Measurements from ENCODE around the gene FAM241A.

FAM241A gene

DNA sequence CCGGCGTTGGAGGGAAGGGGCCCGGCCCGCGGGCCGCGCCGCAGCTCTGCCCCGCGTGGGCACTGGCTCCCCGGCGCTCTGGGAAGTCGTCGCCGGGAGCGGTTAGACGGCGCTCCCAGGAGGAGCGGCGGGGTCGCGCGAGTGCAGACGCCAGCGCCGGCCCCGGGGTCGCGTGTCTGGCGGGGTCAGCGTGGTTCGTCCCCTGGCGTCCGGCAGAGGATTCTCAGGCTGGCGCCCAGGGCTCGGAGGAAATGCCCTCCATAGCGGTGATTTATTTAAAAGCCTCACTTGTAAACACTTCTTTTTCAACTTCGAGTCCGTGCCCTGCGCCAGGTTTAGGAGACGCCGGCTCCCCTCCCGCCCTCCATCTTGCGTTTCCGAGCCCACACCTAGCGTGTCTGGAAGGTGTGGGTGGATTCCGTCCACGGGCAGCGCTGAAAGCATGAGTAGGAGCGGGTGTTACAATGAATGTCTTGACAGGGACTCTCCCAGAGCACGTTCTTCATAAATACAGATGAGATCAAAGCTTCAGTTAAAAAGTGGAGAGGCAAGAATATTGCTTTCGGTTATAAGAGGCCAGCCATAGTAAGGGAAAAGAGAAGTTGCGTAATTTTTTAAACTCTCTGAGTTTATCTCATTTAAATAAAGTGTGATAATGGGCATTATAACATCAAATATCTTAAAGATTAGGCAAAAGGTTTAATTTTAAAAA is 692 bp downstream of the FAM241A start:
- H3K4me3 ChIP-seq (ENCODE audit: low read length, poor library complexity, severe bottlenecking) = peak overlapping the region; percentile 90
- H3K27me3 ChIP-seq (ENCODE audit: insufficient read depth, low read length, poor library complexity, severe bottlenecking) = no peaks in the 10 kb centered on the region
- no peaks in the 10 kb centered on the region for H4K20me1 ChIP-seq (ENCODE audit: insufficient read depth, low read length, poor library complexity, severe bottlenecking)
- no peaks in the 10 kb centered on the region for H3K9me2 ChIP-seq (replicated peaks; ENCODE audit: low read depth, low read length)
- peaks cover 14% of the 10 kb centered on the region for H3K79me2 ChIP-seq (ENCODE audit: insufficient read depth, low read length)
- peaks cover 32% of the 10 kb centered on the region for H3K4me1 ChIP-seq (ENCODE audit: insufficient read depth, low read length, poor library complexity, severe bottlenecking)
- TF ChIP-seq, protein P1, sequence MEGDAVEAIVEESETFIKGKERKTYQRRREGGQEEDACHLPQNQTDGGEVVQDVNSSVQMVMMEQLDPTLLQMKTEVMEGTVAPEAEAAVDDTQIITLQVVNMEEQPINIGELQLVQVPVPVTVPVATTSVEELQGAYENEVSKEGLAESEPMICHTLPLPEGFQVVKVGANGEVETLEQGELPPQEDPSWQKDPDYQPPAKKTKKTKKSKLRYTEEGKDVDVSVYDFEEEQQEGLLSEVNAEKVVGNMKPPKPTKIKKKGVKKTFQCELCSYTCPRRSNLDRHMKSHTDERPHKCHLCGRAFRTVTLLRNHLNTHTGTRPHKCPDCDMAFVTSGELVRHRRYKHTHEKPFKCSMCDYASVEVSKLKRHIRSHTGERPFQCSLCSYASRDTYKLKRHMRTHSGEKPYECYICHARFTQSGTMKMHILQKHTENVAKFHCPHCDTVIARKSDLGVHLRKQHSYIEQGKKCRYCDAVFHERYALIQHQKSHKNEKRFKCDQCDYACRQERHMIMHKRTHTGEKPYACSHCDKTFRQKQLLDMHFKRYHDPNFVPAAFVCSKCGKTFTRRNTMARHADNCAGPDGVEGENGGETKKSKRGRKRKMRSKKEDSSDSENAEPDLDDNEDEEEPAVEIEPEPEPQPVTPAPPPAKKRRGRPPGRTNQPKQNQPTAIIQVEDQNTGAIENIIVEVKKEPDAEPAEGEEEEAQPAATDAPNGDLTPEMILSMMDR (conservative IDR thresholded peaks at IDR 0.05; ENCODE audit: low read length) = no peak
- TF ChIP-seq EZH2phosphoT487 (IDR thresholded peaks at IDR 0.05; ENCODE audit: borderline replicate concordance) = no peak
- H3K9ac ChIP-seq (ENCODE audit: low read depth, low read length, poor library complexity, severe bottlenecking) = peak overlapping the region; percentile 71
- no peaks in the 10 kb centered on the region for H3K36me3 ChIP-seq (ENCODE audit: insufficient read depth, low read length)
- H3F3A ChIP-seq (ENCODE audit: low read depth) = no peaks in the 10 kb centered on the region
- peak overlapping the region; percentile 95 for H2AFZ ChIP-seq (ENCODE audit: low read length)
- no peaks in the 10 kb centered on the region for H3K9me3 ChIP-seq (ENCODE audit: insufficient read depth, low read depth, low read length)
- H3K4me2 ChIP-seq (ENCODE audit: low read depth, low read length, poor library complexity, severe bottlenecking) = peak overlapping the region; percentile 84

GRCh38 chr4:112146502-112146813 is 1.2 kb downstream of the FAM241A start:
- no peaks in the 10 kb centered on the region for H3K9me3 ChIP-seq (ENCODE audit: insufficient read depth, low read depth, low read length)
- peak overlapping the region; percentile 71 for H3K9ac ChIP-seq (ENCODE audit: low read depth, low read length, poor library complexity, severe bottlenecking)
- no peaks in the 10 kb centered on the region for H3F3A ChIP-seq (ENCODE audit: low read depth)
- H3K79me2 ChIP-seq (ENCODE audit: insufficient read depth, low read length) = peaks cover 19% of the 10 kb centered on the region
- peak overlapping the region; percentile 95 for H2AFZ ChIP-seq (ENCODE audit: low read length)
- H3K36me3 ChIP-seq (ENCODE audit: insufficient read depth, low read length) = no peaks in the 10 kb centered on the region
- no peak for TF ChIP-seq EZH2phosphoT487 (IDR thresholded peaks at IDR 0.05; ENCODE audit: borderline replicate concordance)
- TF ChIP-seq, protein P1 (conservative IDR thresholded peaks at IDR 0.05; ENCODE audit: low read length) = no peak
- peak overlapping the region; percentile 90 for H3K4me3 ChIP-seq (ENCODE audit: low read length, poor library complexity, severe bottlenecking)
- H4K20me1 ChIP-seq (ENCODE audit: insufficient read depth, low read length, poor library complexity, severe bottlenecking) = no peaks in the 10 kb centered on the region
- H3K9me2 ChIP-seq (replicated peaks; ENCODE audit: low read depth, low read length) = no peaks in the 10 kb centered on the region
- peak overlapping the region; percentile 84 for H3K4me2 ChIP-seq (ENCODE audit: low read depth, low read length, poor library complexity, severe bottlenecking)
- H3K27me3 ChIP-seq (ENCODE audit: insufficient read depth, low read length, poor library complexity, severe bottlenecking) = no peaks in the 10 kb centered on the region
- peaks cover 29% of the 10 kb centered on the region for H3K4me1 ChIP-seq (ENCODE audit: insufficient read depth, low read length, poor library complexity, severe bottlenecking)

DNA sequence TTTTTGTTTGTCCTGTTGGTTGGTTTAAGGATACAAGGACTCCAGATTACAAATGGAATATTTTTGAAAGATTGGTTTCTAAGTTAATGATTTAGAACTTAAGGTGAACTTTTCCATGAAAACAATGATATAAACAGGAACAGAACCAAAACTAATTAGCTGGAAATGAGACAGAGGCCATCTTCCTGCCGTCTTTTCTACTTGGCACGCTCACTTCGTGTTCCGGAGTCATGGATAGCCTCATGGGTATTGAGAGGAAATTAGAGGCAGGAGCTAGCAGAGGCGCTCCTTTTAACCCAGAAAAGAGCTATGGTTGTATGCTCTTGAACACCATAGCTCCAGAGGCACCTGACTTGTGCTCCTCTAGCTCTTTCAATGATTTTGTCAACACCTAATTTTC is 2.4 kb downstream of the FAM241A start:
- H3K4me1 ChIP-seq (ENCODE audit: insufficient read depth, low read length, poor library complexity, severe bottlenecking) = peaks cover 39% of the 10 kb centered on the region
- H3K9ac ChIP-seq (ENCODE audit: low read depth, low read length, poor library complexity, severe bottlenecking) = no peak overlapping the region
- H2AFZ ChIP-seq (ENCODE audit: low read length) = no peak overlapping the region
- TF ChIP-seq, protein P1 (conservative IDR thresholded peaks at IDR 0.05; ENCODE audit: low read length) = no peak
- TF ChIP-seq EZH2phosphoT487 (IDR thresholded peaks at IDR 0.05; ENCODE audit: borderline replicate concordance) = no peak
- H3F3A ChIP-seq (ENCODE audit: low read depth) = no peaks in the 10 kb centered on the region
- H3K36me3 ChIP-seq (ENCODE audit: insufficient read depth, low read length) = no peaks in the 10 kb centered on the region
- H3K4me2 ChIP-seq (ENCODE audit: low read depth, low read length, poor library complexity, severe bottlenecking) = peak overlapping the region; percentile 84
- peak overlapping the region; percentile 90 for H3K4me3 ChIP-seq (ENCODE audit: low read length, poor library complexity, severe bottlenecking)
- H3K27me3 ChIP-seq (ENCODE audit: insufficient read depth, low read length, poor library complexity, severe bottlenecking) = no peaks in the 10 kb centered on the region
- H3K9me2 ChIP-seq (replicated peaks; ENCODE audit: low read depth, low read length) = no peaks in the 10 kb centered on the region
- peaks cover 21% of the 10 kb centered on the region for H3K79me2 ChIP-seq (ENCODE audit: insufficient read depth, low read length)
- no peaks in the 10 kb centered on the region for H4K20me1 ChIP-seq (ENCODE audit: insufficient read depth, low read length, poor library complexity, severe bottlenecking)
- H3K9me3 ChIP-seq (ENCODE audit: insufficient read depth, low read depth, low read length) = no peaks in the 10 kb centered on the region

Measured in Loucy (cell line).